NCI-H1694 (cell line): Measurements from ENCODE around the gene CPB2.
A peak's percentile ranks its signal among the peaks of the same experiment; 100 is the strongest.

Experiments used
- DNase-seq: peaks from one replicate; lab custom pipeline; 2025; lab: John Stamatoyannopoulos, UW

The CPB2 gene

DNA sequence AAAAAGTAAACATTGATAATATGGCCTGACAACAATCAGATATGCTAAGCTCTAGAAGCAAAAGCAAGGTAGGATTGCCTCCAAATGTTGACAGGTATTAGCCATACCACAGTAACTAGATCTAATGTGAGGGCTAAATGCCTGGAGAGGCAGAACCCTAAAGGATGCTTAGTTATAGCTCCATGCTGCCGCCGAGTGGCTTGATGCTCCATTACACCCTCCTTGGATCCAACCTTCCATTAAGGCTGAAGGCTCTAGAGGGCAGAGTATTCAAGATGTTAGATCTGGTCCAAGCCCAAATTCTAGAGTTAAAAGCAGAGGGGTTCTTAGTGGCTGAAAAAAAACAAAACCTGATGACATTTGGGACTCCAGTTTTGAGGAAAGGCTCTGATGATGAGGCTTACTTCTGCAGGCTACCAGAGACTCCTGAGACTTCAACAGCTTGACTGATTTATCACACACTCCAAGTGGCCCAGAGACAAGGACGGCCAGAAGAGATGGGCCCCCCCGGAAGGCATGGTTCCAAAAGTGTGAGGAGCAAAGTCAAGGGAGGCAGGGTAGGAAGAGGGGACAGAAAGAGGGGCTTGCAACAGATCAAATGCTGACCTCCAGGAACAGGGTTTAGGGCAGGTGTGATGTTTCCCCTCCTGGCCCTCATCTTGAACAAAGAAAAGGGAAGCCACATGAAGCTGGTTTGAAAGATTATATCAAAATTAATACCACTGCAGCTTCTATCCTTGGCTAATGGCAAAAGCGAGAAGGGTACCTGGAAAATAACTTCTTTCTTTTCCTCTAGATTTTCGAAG is 21.9 kb upstream of the CPB2 start:
- peak; percentile 79 for DNase-seq

DNA sequence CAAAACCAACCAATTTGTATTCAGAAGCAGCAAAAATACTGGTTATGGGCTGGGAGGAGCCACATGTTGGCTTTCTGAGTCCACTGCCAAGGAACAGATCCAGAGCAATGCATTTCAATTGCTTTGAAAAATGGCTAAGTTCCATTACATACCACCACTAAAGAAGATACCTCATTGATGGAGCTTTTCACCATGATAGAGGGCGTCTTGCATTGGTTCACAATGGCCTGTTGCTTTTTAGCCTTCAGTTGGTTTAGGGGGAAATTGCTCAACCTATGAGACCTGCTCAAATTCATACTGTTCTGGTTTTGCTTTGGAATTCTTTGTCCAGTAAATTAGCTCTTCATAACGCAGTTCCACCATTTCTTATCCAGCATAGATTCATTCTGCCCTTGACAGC is 21.2 kb upstream of the CPB2 start:
- no peak for DNase-seq

GRCh38 chr13:46124967-46125933 is 20.4 kb upstream of the CPB2 start:
- no peak for DNase-seq

DNA sequence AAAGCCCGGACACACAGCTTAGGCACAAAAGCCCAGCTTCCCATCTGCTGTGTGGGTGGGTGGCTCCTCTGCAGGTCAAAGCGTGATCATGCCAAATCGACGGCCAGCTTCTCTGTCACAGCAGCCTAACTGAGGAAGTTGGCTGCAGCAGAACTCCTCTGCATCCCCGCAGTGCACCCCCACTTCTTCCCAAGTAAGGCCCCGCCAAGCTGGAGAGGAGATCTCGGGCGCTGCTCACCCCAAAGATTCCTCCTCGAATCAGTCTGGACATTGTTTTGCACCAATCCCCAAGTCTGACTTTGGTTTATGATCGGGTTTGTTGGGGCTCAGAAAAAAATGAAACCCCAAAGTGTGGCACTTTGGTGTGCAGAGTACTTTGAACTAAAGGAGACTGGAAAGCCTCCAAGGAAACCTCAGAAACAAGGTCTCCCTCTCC is 19.7 kb upstream of the CPB2 start:
- no peak for DNase-seq

DNA sequence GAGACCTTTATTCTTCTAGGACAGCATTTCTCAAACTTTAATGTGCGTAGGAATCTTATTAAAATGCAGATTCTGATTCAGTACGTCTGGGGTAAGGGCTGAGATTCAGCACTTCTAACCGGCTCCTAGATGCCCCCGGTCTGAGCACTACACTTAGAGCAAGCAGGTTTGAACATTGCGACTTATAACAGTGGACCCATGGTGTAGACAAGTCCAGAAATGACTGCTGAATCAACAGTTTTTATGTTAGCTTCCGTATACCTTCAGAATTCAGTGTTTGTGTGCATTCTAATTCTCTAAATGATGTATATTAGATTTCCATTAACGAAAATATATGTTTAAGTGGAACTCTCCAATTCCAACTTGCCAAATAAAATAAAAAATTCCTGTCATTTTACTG is 17.5 kb upstream of the CPB2 start:
- no peak for DNase-seq

DNA sequence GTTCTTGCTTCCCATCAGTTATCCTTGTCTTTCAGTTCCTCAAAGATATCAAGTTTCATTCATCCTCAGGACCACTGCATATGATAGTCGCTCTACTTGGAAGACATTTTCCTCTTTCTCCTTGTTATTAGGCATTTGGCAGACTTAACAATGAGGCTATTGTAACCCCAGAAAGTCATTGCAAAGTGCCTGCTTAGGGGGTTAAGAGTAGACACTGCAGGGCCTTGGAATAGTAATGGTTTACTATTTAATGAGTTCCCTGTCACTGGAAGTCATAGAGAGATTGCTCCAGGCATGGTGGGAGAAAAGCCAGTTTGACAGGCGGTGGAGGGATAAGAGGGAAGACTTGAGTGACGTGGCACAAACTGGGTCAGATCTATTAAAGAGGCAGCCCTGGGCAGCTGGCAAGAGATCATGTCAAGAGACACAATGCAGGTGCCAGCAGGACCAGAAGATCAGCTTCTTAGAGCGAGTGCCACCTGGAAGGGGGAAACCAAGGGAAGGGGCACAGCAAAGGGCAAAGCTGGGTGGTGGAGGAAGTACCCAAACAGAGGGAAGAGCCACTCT is 16.8 kb upstream of the CPB2 start:
- no peak for DNase-seq

DNA sequence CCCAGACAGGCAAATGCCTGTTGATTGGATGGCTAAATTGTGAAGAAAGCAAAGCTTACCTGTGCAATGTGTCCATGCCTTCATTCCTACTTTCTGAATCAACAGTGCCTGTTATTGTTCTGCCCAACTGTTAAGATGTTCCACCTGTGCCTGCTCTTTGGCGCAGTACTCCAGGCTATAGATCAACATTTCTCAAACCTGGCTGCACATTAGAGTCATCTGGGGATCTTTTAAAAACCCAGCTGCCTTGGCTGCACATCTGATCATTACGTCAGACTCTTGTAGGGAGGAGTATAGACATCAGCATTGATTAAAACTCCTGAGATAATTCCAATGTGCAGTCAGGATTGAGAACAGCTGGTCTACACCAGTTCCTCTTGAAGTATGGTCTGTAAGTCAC is 16.2 kb upstream of the CPB2 start:
- DNase-seq: no peak

GRCh38 chr13:46119883-46120614 is 15.2 kb upstream of the CPB2 start:
- DNase-seq: no peak

DNA sequence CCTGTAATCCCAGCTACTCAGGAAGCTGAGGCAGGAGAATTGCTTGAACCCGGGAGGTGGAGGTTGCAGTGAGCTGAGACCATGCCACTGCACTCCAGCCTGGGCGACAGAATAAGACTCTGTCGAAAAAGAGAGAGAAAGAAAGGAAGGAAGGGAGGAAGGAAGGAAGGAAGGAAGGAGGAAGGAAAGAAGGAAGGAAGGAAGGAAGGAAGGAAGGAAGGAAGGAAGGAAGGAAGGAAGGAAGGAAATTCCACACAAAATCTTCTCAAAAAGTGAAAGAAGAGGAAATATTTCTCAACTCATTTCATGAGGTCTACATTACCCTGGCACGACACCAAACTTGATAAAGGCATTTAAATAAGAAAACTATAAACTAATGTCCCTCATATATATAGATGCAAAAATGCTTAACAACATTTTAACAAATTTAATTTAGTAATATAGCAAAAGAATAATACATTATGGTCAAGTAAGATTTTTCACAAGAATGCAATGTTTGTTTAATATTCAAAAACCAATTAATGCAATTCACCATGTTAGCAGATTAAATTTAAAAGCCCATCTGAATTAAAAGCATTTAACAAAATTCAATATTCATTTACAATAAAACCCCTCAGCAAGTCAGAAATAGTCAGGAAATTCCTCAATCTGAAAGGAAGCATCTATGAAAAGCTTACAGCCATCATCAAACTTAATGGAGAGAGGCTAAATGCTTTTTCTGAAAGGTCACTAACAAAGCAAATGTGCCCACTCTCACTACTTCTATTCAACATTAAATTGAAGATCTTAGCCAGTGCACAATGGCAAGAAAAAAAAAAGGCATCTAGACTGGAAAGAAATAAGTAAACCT is 12.0 kb upstream of the CPB2 start:
- DNase-seq: no peak

DNA sequence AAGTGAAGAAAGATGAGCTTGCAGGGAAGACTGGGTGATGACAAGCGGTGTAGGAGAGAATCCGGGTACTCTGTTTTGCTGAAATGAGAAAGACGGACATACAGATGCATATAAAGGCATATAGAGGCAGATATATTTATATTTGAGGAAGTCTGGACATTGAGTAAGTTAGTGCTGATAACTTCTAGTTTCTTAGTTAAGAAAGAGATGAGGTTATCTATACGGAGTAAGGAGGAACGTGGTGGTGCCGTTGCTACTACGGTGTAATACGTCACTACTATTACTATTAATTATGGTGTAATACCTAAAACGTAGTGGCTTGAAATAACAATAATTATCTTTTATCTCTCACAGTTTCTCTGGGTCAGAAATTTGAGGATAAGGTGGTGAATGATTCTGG is 9.8 kb upstream of the CPB2 start:
- DNase-seq: no peak

DNA sequence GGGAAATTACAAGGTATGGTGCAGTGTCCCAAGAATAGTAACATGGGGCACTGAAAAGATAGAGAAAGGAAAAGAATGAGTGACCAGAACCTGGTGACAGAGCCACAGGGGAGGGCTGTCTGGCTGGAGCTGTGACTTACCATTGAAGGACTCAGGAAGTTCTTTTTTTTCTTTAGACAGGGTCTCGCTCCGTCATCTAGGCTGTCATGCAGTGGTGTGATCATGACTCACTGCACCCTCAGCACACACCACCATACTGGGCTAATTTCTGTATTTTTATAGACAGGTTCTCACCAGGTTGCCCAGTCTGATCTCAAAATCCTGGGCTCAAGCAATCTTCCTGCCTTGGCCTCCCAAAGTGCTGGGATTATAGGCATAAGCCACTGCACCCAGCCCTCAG is 8.8 kb upstream of the CPB2 start:
- no peak for DNase-seq

- no peak for DNase-seq
Measured at GRCh38 chr13:46111151-46111550, 6.3 kb upstream of the CPB2 start.

- DNase-seq: no peak
Measured at GRCh38 chr13:46109451-46109850, 4.6 kb upstream of the CPB2 start.

DNA sequence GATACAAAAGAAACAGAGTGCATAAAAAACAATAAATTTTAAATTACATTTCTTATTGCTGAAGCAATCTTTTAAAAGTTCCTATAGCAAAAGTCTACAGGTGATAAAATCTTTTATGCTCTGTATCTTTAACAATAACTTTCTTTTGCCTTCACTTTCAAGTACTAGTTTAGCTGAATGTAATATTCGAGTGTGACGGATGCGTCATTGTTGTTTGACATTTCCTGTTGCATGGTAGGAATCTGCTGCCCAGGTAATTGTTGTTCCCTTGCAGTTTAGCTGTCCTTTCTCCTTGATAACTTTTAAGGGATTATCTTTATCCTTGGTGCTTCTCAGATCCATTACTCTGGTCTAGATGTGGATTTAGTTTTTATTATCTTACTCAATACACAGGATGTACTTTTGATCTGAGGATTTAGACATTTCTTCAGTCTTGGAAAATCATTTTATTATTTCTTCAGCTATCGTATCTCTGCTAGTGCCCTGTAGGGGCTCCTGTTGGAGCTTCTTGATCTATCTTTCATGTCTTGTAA is 2.1 kb upstream of the CPB2 start:
- DNase-seq: no peak

- no peak for DNase-seq
Measured at GRCh38 chr13:46103037-46103436, 1.8 kb downstream of the CPB2 start.

DNA sequence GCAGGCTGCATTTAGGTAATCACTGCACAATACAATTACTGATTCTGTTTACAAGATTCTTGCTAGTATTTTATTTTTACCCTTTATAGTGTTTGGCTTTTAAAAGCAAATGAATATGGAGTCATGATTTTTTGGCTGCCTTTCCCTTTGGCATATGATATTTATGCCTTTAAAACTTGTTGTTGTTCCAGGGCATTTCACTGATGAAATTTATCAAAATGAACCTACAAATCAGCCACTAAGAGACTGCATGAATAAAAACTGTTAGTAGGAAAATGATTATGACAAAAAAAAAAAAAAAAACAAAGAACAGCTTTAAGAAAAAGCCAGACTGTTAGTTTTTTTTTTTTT is 2.6 kb downstream of the CPB2 start:
- DNase-seq: no peak

GRCh38 chr13:46101484-46102254 is 3.2 kb downstream of the CPB2 start:
- no peak for DNase-seq

GRCh38 chr13:46101002-46101401 is 3.8 kb downstream of the CPB2 start:
- DNase-seq: no peak

DNA sequence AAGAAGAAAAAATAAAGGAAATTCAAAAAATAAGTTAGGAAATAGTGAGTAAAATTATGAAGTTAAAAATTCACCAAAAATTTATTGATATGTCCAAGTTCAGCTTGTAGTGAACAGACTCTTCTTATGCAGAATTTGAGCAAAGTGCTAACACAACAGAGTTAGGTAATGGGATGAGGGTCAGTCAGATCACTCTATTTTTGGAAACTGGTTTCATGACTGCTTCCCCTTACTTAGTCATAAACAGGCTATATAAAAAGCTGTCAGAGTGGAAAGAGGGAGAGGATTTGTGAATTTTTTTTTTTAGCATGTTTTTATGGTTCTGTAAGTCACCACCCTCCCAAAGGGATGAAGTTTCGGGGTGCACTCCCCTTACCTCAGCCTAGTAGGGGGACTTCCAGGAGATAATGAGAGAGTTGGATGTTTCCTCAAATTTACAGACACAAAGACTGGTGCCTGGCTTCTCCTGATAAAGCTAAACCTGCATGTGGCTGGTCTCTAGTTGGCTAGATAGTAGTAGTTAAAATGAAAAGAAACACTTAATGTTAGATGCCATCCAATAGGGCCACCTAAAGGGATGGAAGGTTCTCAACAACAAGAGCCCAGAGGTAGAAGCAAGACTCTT is 4.5 kb downstream of the CPB2 start:
- DNase-seq: no peak

- DNase-seq: no peak
Measured at GRCh38 chr13:46097663-46098062, 7.2 kb downstream of the CPB2 start.
